Kidney (tissue), 14 donors: Measurements from ENCODE around the gene PJA1. TPM values are rescaled to one million over a fixed set of nuclear protein-coding genes. Genes with fewer than 3 reads are reported as not detected.

ENCODE experiments used
- DNase-seq, 5 donors: peaks; one replicate each; pipeline ENCODE4 v3.0.0-alpha.2; 2013 to 2020
- FAIRE-seq: peaks from 2 replicates; lab custom pipeline; 2012; peaks lifted over from hg19 to GRCh38; lab: Jason Lieb, UNC
- H3K27ac ChIP-seq, 2 donors: one replicate each; pipeline ENCODE4 v1.7.0; 2013; ENCODE audit warnings: low read depth in 2 of 2, low read length in 2 of 2, inconsistent platforms in 1 of 2
- H3K27me3 ChIP-seq: one replicate; pipeline ENCODE4 v1.7.1; 2013; ENCODE audit warnings: low read length, inconsistent platforms; ENCODE audit not compliant: control insufficient read depth, insufficient read depth
- H3K36me3 ChIP-seq, 3 donors: one replicate each; pipeline versions ENCODE4 v1.7.0 to v1.7.1; 2013; ENCODE audit warnings: low read length in 3 of 3, control low read depth in 1 of 3, inconsistent platforms in 1 of 3; ENCODE audit not compliant: insufficient read depth in 3 of 3, control insufficient read depth in 2 of 3
- H3K4me1 ChIP-seq, 3 donors: one replicate each; pipeline versions ENCODE4 v1.7.0 to v1.7.1; 2013; ENCODE audit warnings: low read length in 3 of 3, inconsistent platforms in 1 of 3, low read depth in 1 of 3; ENCODE audit not compliant: control insufficient read depth in 2 of 3, insufficient read depth in 2 of 3
- H3K4me3 ChIP-seq, 3 donors: one replicate each; pipeline versions ENCODE4 v1.7.0 to v1.8.1; 2013; ENCODE audit warnings: low read length in 3 of 3, control low read depth in 1 of 3, inconsistent platforms in 1 of 3
- H3K9ac ChIP-seq, 3 donors: one replicate each; pipeline versions ENCODE4 v1.7.0 to v1.7.1; 2013; ENCODE audit warnings: low read length in 3 of 3, control low read depth in 1 of 3, inconsistent platforms in 1 of 3
- H3K9me3 ChIP-seq, 3 donors: one replicate each; pipeline versions ENCODE4 v1.7.0 to v1.7.1; 2013; ENCODE audit warnings: low read length in 3 of 3, control low read depth in 1 of 3, inconsistent platforms in 1 of 3; ENCODE audit not compliant: control insufficient read depth in 2 of 3, insufficient read depth in 1 of 3
- CTCF ChIP-seq: IDR thresholded peaks from 3 replicates; pipeline ENCODE4 v1.5.1; 2012; ENCODE audit warnings: mild to moderate bottlenecking, moderate library complexity, borderline replicate concordance; ENCODE audit not compliant: insufficient read depth; ENCODE audit errors: extremely low read depth
- intact Hi-C: fragments of 100-400 bp; cut with DNase I; formaldehyde crosslinking; loops from one replicate; pipeline ENCODE4 v1.11.1; 2022
- polyA plus RNA-seq: library from polyadenylated mRNA; stranded (reverse); fragments of 350-450 nt; fragmentation: Illumina TruSeq; extraction: RNeasy Lipid Tissue Mini Kit (QIAGEN cat#74804); gene quantifications from one replicate; pipeline ENCODE4 v1.2.3, GENCODE V29; 2014; ENCODE audit warnings: low read depth, low replicate concordance; ENCODE audit not compliant: insufficient read depth
- total RNA-seq: library from RNA; stranded (reverse); fragmentation: NEBNext Ultra II Directional; extraction: Animal tissue kit (Norgen Biotek cat#: 25700); gene quantifications from one replicate; pipeline ENCODE4 v1.2.1, GENCODE V29; 2021
- donor health status: control.
- donor health status: control.
- donor health status: control.
- donor health status: control.
- donor health status: control.
- donor health status: DM: yes; HTN: yes; CAD: no.
- donor health status: Normal renal cell carcinoma (clear cell type).

The PJA1 gene
- total and polyA plus RNA-seq, 2 donors from 2014 or later = 27.1 to 29.9 TPM

GRCh38 chrX:69152417-69152841, 12.8 kb downstream of the PJA1 start:
- intact Hi-C loops = no loop called here
- Histone ChIP-seq H3K9ac (no peak overlapping the region), H3K4me3 (no peak overlapping the region), H3K36me3 (no peaks in the 10 kb centered on the region), H3K4me1 (no peaks in the 10 kb centered on the region), H3K27ac (no peak overlapping the region), H3K27me3 (peaks cover 2% of the 10 kb centered on the region), H3K9me3 (no peaks in the 10 kb centered on the region)
- DNase-seq (no peak), FAIRE-seq (no peak)
- no peak for TF ChIP-seq CTCF

GRCh38 chrX:69151866-69152284, 13.4 kb downstream of the PJA1 start:
- no peak for FAIRE-seq
- H3K4me3 ChIP-seq = no peak overlapping the region
- H3K4me1 ChIP-seq = no peaks in the 10 kb centered on the region
- no peak overlapping the region for H3K9ac ChIP-seq
- no peak for TF ChIP-seq CTCF
- DNase-seq = no peak
- H3K27ac ChIP-seq = no peak overlapping the region
- intact Hi-C loops = no loop called here
- H3K9me3 ChIP-seq = no peaks in the 10 kb centered on the region
- peaks cover 2% of the 10 kb centered on the region for H3K27me3 ChIP-seq
- no peaks in the 10 kb centered on the region for H3K36me3 ChIP-seq

GRCh38 chrX:69150281-69150960, 14.8 kb downstream of the PJA1 start:
- intact Hi-C loops = no loop called here
- no peak overlapping the region for H3K9ac ChIP-seq
- DNase-seq (no peak), FAIRE-seq (no peak)
- TF ChIP-seq CTCF = no peak
- no peak overlapping the region for H3K27ac ChIP-seq
- H3K9me3 ChIP-seq = no peaks in the 10 kb centered on the region
- H3K27me3 ChIP-seq = peaks cover under 1% of the 10 kb centered on the region
- no peaks in the 10 kb centered on the region for H3K36me3 ChIP-seq
- no peak overlapping the region for H3K4me3 ChIP-seq
- H3K4me1 ChIP-seq = no peaks in the 10 kb centered on the region
